Neural crest cell (in vitro differentiated cells): ENCODE results near the gene GRM3. TPM values are rescaled to one million over a fixed set of nuclear protein-coding genes. Genes with fewer than 3 reads are reported as not detected.
A peak's percentile ranks its signal among the peaks of the same experiment; 100 is the strongest.

Experiments used
- DNase-seq: peaks from one replicate; pipeline ENCODE4 v3.0.0; 2021; ENCODE audit warnings: low read depth, mixed read lengths, low spot score
- H3K27ac Mint-ChIP-seq: one replicate; pipeline ENCODE4 v1.8.0; 2021; ENCODE audit warnings: mild to moderate bottlenecking, mixed read lengths; ENCODE audit not compliant: unreplicated experiment
- H3K27me3 Mint-ChIP-seq: 2 replicates; pipeline ENCODE4 v1.8.0; 2021; ENCODE audit warnings: low read depth, mild to moderate bottlenecking, mixed read lengths
- H3K36me3 Mint-ChIP-seq: 2 replicates; pipeline ENCODE4 v1.8.0; 2021; ENCODE audit warnings: low read depth, mild to moderate bottlenecking, mixed read lengths
- H3K4me1 Mint-ChIP-seq: 2 replicates; pipeline ENCODE4 v1.8.0; 2021; ENCODE audit warnings: mixed read lengths
- H3K4me3 Mint-ChIP-seq: one replicate; pipeline ENCODE4 v1.8.0; 2021; ENCODE audit warnings: mild to moderate bottlenecking, mixed read lengths
- H3K9me3 Mint-ChIP-seq: 2 replicates; pipeline ENCODE4 v1.8.0; 2021; ENCODE audit warnings: mixed read lengths
- total RNA-seq: library from RNA; stranded (reverse); gene quantifications from 2 replicates; pipeline ENCODE4 v1.2.1, GENCODE V29; 2021
- TF ChIP-seq, protein P1 (sequence below): fragments of 200-600 bp; sonication (generic); conservative IDR thresholded peaks from 2 replicates; pipeline ENCODE4 v1.5.0; 2021; ENCODE audit warnings: antibody characterized with exemption, mild to moderate bottlenecking

The GRM3 gene
- total RNA-seq, 1 donor from 2014 or later = 2.9 TPM

- no peaks in the 10 kb centered on the region for H3K9me3 Mint-ChIP-seq
- no peaks in the 10 kb centered on the region for H3K27me3 Mint-ChIP-seq
- H3K4me1 Mint-ChIP-seq = no peaks in the 10 kb centered on the region
- TF ChIP-seq, protein P1, sequence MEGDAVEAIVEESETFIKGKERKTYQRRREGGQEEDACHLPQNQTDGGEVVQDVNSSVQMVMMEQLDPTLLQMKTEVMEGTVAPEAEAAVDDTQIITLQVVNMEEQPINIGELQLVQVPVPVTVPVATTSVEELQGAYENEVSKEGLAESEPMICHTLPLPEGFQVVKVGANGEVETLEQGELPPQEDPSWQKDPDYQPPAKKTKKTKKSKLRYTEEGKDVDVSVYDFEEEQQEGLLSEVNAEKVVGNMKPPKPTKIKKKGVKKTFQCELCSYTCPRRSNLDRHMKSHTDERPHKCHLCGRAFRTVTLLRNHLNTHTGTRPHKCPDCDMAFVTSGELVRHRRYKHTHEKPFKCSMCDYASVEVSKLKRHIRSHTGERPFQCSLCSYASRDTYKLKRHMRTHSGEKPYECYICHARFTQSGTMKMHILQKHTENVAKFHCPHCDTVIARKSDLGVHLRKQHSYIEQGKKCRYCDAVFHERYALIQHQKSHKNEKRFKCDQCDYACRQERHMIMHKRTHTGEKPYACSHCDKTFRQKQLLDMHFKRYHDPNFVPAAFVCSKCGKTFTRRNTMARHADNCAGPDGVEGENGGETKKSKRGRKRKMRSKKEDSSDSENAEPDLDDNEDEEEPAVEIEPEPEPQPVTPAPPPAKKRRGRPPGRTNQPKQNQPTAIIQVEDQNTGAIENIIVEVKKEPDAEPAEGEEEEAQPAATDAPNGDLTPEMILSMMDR = no peak
- peaks cover 8% of the 10 kb centered on the region for H3K36me3 Mint-ChIP-seq
- no peak overlapping the region for H3K4me3 Mint-ChIP-seq
- H3K27ac Mint-ChIP-seq = no peak overlapping the region
- no peak for DNase-seq
Observed at GRCh38 chr7:86837235-86837634, 193.5 kb downstream of the GRM3 start.

- no peaks in the 10 kb centered on the region for H3K9me3 Mint-ChIP-seq
- H3K4me3 Mint-ChIP-seq = no peak overlapping the region
- H3K27me3 Mint-ChIP-seq = no peaks in the 10 kb centered on the region
- TF ChIP-seq, protein P1 = no peak
- H3K36me3 Mint-ChIP-seq = peaks cover 9% of the 10 kb centered on the region
- H3K27ac Mint-ChIP-seq = no peak overlapping the region
- no peak for DNase-seq
- no peaks in the 10 kb centered on the region for H3K4me1 Mint-ChIP-seq
Observed at GRCh38 chr7:86844608-86845007, 200.9 kb downstream of the GRM3 start.

GRCh38 chr7:86846494-86847190 is 202.9 kb downstream of the GRM3 start:
- peaks cover 5% of the 10 kb centered on the region for H3K36me3 Mint-ChIP-seq
- H3K9me3 Mint-ChIP-seq = no peaks in the 10 kb centered on the region
- H3K4me3 Mint-ChIP-seq = no peak overlapping the region
- TF ChIP-seq, protein P1 = no peak
- DNase-seq = no peak
- peaks cover 6% of the 10 kb centered on the region for H3K4me1 Mint-ChIP-seq
- no peak overlapping the region for H3K27ac Mint-ChIP-seq
- H3K27me3 Mint-ChIP-seq = no peaks in the 10 kb centered on the region

GRCh38 chr7:86848226-86848625 is 204.5 kb downstream of the GRM3 start:
- H3K4me3 Mint-ChIP-seq = no peak overlapping the region
- H3K36me3 Mint-ChIP-seq = peaks cover 5% of the 10 kb centered on the region
- H3K9me3 Mint-ChIP-seq = no peaks in the 10 kb centered on the region
- H3K4me1 Mint-ChIP-seq = peaks cover 8% of the 10 kb centered on the region
- H3K27me3 Mint-ChIP-seq = no peaks in the 10 kb centered on the region
- TF ChIP-seq, protein P1 = no peak
- no peak for DNase-seq
- H3K27ac Mint-ChIP-seq = no peak overlapping the region

GRCh38 chr7:86851566-86851965 is 207.9 kb downstream of the GRM3 start:
- Mint-ChIP-seq H3K4me1 (peaks cover 8% of the 10 kb centered on the region), H3K9me3 (no peaks in the 10 kb centered on the region), H3K27ac (peak overlapping the region; percentile 1), H3K4me3 (no peak overlapping the region), H3K27me3 (no peaks in the 10 kb centered on the region), H3K36me3 (no peaks in the 10 kb centered on the region)
- DNase-seq = no peak
- TF ChIP-seq, protein P1 = no peak
